PC-3 (cell line): ENCODE results near the gene CORT. TPM values are rescaled to one million over a fixed set of nuclear protein-coding genes. Genes with fewer than 3 reads are reported as not detected.

Experiments
- total RNA-seq: library from RNA; depleted of rRNA; stranded (reverse); fragments of >200 nt; gene quantifications from 2 replicates; pipeline ENCODE4 v1.2.3, GENCODE V29; 2014; rRNA removed

Gene CORT
- total RNA-seq, 1 experiment from 2014 or later: not detected

Other genes starting within 250 kb of the CORT start
- 21.4 and 24.2 TPM in 2 replicates for gene KIF1B, start 239.5 kb upstream of the CORT start, total RNA-seq
- 150 and 162 TPM in 2 replicates for gene PGD, start 51.0 kb upstream of the CORT start, total RNA-seq
- gene CENPS, start 19.6 kb upstream of the CORT start, total RNA-seq: 16.3 and 19.5 TPM in 2 replicates
- 46.7 and 52.0 TPM in 2 replicates for gene DFFA, start 22.5 kb downstream of the CORT start, total RNA-seq
- gene PEX14, start 24.9 kb downstream of the CORT start, total RNA-seq: 24.9 and 32.1 TPM in 2 replicates